Osteocyte (in vitro differentiated cells): ENCODE results near the gene FURIN. TPM values are rescaled to one million over a fixed set of nuclear protein-coding genes. Genes with fewer than 3 reads are reported as not detected.

Experiments
- DNase-seq: peaks from one replicate; pipeline ENCODE4 v3.0.0; 2021; ENCODE audit warnings: mixed read lengths; ENCODE audit not compliant: unreplicated experiment; ENCODE audit errors: extremely low spot score
- H3K27ac Mint-ChIP-seq: one replicate; pipeline ENCODE4 v1.8.0; 2021; ENCODE audit warnings: mild to moderate bottlenecking, mixed read lengths; ENCODE audit not compliant: unreplicated experiment
- H3K27me3 Mint-ChIP-seq: one replicate; pipeline ENCODE4 v1.8.0; 2021; ENCODE audit warnings: mixed read lengths; ENCODE audit not compliant: unreplicated experiment
- H3K36me3 Mint-ChIP-seq: one replicate; pipeline ENCODE4 v1.8.0; 2021; ENCODE audit warnings: mixed read lengths; ENCODE audit not compliant: unreplicated experiment
- H3K4me1 Mint-ChIP-seq: one replicate; pipeline ENCODE4 v1.8.0; 2021; ENCODE audit warnings: mixed read lengths; ENCODE audit not compliant: unreplicated experiment
- H3K4me3 Mint-ChIP-seq: one replicate; pipeline ENCODE4 v1.8.0; 2021; ENCODE audit warnings: mild to moderate bottlenecking, moderate library complexity, mixed read lengths; ENCODE audit not compliant: unreplicated experiment
- H3K9me3 Mint-ChIP-seq: one replicate; pipeline ENCODE4 v1.8.0; 2021; ENCODE audit warnings: mixed read lengths; ENCODE audit not compliant: unreplicated experiment
- total RNA-seq: library from RNA; stranded (reverse); gene quantifications from 2 replicates; pipeline ENCODE4 v1.2.1, GENCODE V29; 2021
- TF ChIP-seq, protein P1 (sequence below): fragments of 200-600 bp; sonication (generic); IDR thresholded peaks from 2 replicates; pipeline ENCODE4 v1.5.0; 2021; ENCODE audit warnings: antibody characterized with exemption, mild to moderate bottlenecking, moderate library complexity

Gene FURIN
- total RNA-seq, 1 donor from 2014 or later, result 96.2 TPM

DNA sequence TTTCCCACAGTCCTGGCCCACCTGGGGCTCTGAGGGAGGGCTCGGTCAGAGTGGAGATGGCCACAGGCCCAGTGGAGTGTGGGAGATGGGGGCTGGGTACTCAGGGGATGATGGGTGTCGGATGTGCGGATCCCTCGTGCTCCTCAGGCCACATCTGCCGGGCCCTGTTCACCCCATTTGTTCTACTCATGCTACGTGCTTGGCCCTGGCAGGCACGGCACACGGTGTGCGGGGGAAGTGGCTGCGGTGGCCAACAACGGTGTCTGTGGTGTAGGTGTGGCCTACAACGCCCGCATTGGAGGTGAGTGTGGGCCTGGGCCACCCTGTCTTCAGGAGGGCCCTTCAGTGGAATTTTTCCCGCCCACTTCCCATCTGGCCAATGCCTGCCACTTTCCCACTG, 8.9 kb downstream of the FURIN start:
- peaks cover 30% of the 10 kb centered on the region for H3K36me3 Mint-ChIP-seq
- no peak for DNase-seq
- TF ChIP-seq, protein P1, sequence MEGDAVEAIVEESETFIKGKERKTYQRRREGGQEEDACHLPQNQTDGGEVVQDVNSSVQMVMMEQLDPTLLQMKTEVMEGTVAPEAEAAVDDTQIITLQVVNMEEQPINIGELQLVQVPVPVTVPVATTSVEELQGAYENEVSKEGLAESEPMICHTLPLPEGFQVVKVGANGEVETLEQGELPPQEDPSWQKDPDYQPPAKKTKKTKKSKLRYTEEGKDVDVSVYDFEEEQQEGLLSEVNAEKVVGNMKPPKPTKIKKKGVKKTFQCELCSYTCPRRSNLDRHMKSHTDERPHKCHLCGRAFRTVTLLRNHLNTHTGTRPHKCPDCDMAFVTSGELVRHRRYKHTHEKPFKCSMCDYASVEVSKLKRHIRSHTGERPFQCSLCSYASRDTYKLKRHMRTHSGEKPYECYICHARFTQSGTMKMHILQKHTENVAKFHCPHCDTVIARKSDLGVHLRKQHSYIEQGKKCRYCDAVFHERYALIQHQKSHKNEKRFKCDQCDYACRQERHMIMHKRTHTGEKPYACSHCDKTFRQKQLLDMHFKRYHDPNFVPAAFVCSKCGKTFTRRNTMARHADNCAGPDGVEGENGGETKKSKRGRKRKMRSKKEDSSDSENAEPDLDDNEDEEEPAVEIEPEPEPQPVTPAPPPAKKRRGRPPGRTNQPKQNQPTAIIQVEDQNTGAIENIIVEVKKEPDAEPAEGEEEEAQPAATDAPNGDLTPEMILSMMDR, result no peak
- peaks cover 24% of the 10 kb centered on the region for H3K4me1 Mint-ChIP-seq
- no peaks in the 10 kb centered on the region for H3K27me3 Mint-ChIP-seq
- no peak overlapping the region for H3K27ac Mint-ChIP-seq
- no peak overlapping the region for H3K4me3 Mint-ChIP-seq
- H3K9me3 Mint-ChIP-seq, result no peaks in the 10 kb centered on the region

DNA sequence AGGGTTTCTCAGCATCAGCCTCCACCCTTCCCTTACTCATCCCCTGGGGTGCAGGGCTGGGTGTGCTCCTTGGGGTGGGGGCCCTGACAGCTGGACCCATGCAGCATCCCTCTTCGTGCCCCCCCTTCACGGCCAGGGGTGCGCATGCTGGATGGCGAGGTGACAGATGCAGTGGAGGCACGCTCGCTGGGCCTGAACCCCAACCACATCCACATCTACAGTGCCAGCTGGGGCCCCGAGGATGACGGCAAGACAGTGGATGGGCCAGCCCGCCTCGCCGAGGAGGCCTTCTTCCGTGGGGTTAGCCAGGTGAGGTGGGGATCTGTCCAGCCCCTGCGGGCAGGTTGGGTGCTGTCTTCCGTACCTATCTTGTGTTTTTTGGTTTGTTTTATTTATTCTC, 9.6 kb downstream of the FURIN start:
- DNase-seq, result no peak
- peaks cover 17% of the 10 kb centered on the region for H3K4me1 Mint-ChIP-seq
- H3K27ac Mint-ChIP-seq, result no peak overlapping the region
- peaks cover 30% of the 10 kb centered on the region for H3K36me3 Mint-ChIP-seq
- no peaks in the 10 kb centered on the region for H3K27me3 Mint-ChIP-seq
- H3K4me3 Mint-ChIP-seq, result no peak overlapping the region
- TF ChIP-seq, protein P1, result no peak
- H3K9me3 Mint-ChIP-seq, result no peaks in the 10 kb centered on the region

DNA sequence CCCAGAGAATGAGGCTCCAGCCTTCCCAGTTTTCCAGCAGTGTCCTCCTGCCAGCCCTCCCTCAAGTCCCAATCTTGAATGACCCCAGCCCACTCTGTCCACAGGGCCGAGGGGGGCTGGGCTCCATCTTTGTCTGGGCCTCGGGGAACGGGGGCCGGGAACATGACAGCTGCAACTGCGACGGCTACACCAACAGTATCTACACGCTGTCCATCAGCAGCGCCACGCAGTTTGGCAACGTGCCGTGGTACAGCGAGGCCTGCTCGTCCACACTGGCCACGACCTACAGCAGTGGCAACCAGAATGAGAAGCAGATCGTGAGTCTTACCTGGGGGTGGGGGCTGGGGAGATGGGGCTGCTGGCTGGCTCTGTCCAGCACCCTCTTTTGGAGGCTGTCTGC, 10.3 kb downstream of the FURIN start:
- Mint-ChIP-seq H3K4me1 (peaks cover 16% of the 10 kb centered on the region), H3K36me3 (peaks cover 30% of the 10 kb centered on the region), H3K27ac (no peak overlapping the region), H3K9me3 (no peaks in the 10 kb centered on the region), H3K27me3 (no peaks in the 10 kb centered on the region), H3K4me3 (no peak overlapping the region)
- no peak for DNase-seq
- TF ChIP-seq, protein P1, result no peak

DNA sequence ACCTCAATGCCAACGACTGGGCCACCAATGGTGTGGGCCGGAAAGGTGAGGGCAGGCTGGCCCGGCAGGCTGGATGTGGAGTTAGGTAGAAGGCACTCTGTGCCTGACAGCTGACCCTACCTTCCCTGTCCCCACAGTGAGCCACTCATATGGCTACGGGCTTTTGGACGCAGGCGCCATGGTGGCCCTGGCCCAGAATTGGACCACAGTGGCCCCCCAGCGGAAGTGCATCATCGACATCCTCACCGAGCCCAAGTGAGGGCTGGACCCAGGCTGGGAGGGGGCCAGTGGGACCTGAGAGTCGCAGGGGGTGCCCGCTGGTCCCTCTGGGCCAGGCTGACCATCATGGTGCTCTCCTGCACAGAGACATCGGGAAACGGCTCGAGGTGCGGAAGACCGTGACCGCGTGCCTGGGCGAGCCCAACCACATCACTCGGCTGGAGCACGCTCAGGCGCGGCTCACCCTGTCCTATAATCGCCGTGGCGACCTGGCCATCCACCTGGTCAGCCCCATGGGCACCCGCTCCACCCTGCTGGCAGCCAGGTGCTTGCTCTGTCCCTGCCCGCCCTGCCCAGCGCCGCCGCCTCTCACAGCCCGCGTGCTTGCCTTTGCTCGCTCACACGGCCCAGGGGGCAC, 11.5 kb downstream of the FURIN start:
- TF ChIP-seq, protein P1, result no peak
- H3K36me3 Mint-ChIP-seq, result peaks cover 30% of the 10 kb centered on the region
- no peak for DNase-seq
- H3K4me1 Mint-ChIP-seq, result peaks cover 8% of the 10 kb centered on the region
- no peaks in the 10 kb centered on the region for H3K9me3 Mint-ChIP-seq
- no peak overlapping the region for H3K27ac Mint-ChIP-seq
- H3K27me3 Mint-ChIP-seq, result no peaks in the 10 kb centered on the region
- no peak overlapping the region for H3K4me3 Mint-ChIP-seq

DNA sequence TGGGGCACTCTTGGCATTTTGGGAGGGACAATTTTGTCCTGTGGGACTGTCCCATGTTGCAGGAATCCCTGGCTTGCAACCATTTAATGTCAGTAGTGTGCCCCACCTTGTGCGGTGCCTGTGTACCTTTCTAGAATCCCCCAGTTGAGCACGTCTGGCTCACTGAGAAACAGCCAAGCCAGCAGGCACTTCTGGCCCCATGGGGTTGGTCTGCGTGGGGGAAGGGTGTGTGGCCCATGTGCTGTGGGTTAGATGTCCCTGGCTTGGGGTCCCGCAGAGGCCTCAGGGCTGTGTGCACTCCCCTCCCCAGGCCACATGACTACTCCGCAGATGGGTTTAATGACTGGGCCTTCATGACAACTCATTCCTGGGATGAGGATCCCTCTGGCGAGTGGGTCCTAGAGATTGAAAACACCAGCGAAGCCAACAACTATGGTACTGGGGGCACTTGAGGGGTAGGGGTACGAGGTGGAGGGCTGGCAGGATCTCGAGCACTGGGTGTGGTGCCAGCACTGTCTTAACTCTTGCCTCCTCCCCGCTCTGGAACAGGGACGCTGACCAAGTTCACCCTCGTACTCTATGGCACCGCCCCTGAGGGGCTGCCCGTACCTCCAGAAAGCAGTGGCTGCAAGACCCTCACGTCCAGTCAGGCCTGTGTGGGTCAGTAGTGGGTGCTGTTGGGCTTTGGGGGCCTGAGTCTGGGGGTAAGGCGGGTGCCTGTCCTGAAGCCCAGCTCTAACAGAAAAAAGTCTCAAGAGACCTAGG, 12.2 kb downstream of the FURIN start:
- peaks cover 11% of the 10 kb centered on the region for H3K4me1 Mint-ChIP-seq
- no peaks in the 10 kb centered on the region for H3K9me3 Mint-ChIP-seq
- TF ChIP-seq, protein P1, result no peak
- no peaks in the 10 kb centered on the region for H3K27me3 Mint-ChIP-seq
- no peak for DNase-seq
- H3K4me3 Mint-ChIP-seq, result no peak overlapping the region
- H3K36me3 Mint-ChIP-seq, result peaks cover 30% of the 10 kb centered on the region
- H3K27ac Mint-ChIP-seq, result no peak overlapping the region
